ENCODE results near the gene USP13.

The USP13 gene

GRCh38 chr3:179801856-179802255, 149.0 kb downstream of the USP13 start:
- no peak for FAIRE-seq

- no peak for FAIRE-seq
These were observed 153.3 kb downstream of the USP13 start for GRCh38 chr3:179806177-179806576.

- FAIRE-seq, result no peak
These were observed 154.7 kb downstream of the USP13 start for GRCh38 chr3:179807588-179807987.

- FAIRE-seq, result no peak
These were observed 156.8 kb downstream of the USP13 start for GRCh38 chr3:179809639-179810038.

GRCh38 chr3:179811321-179812095, 158.7 kb downstream of the USP13 start:
- FAIRE-seq, result peak; percentile 55

- FAIRE-seq, result no peak
These were observed 159.2 kb downstream of the USP13 start for GRCh38 chr3:179812096-179812382.

GRCh38 chr3:179819379-179819778, 166.5 kb downstream of the USP13 start:
- FAIRE-seq, result no peak

- FAIRE-seq, result no peak
These were observed 169.5 kb downstream of the USP13 start for GRCh38 chr3:179822296-179822695.

GRCh38 chr3:179825527-179826246, 172.8 kb downstream of the USP13 start:
- FAIRE-seq, result no peak

GRCh38 chr3:179826247-179826637, 173.4 kb downstream of the USP13 start:
- FAIRE-seq, result no peak

GRCh38 chr3:179828738-179829137, 175.9 kb downstream of the USP13 start:
- no peak for FAIRE-seq

- no peak for FAIRE-seq
These were observed 176.6 kb downstream of the USP13 start for GRCh38 chr3:179829401-179829800.

GRCh38 chr3:179832333-179832854, 179.6 kb downstream of the USP13 start:
- FAIRE-seq, result no peak

- no peak for FAIRE-seq
These were observed 180.5 kb downstream of the USP13 start for GRCh38 chr3:179833294-179833693.

GRCh38 chr3:179837374-179837773, 184.5 kb downstream of the USP13 start:
- FAIRE-seq, result no peak
